ENCODE data around the gene ZFYVE9. TPM values are rescaled to one million over a fixed set of nuclear protein-coding genes. Genes with fewer than 3 reads are reported as not detected.

Gene ZFYVE9
- total and polyA plus RNA-seq, 3 donors from 2014 or later, result 31.5 to 51.3 (median 32.5) TPM

- no peaks in the 10 kb centered on the region for H3K9me3 ChIP-seq
- no peaks in the 10 kb centered on the region for H3K36me3 ChIP-seq (ENCODE audit: low read depth, missing control alignments)
- WGBS, 2 donors, result 91 to 94% methylated on average over 2 of the region's 2 CpGs
- no peaks in the 10 kb centered on the region for H3K27me3 ChIP-seq
- intact Hi-C loops (cut with DNase I; ENCODE audit: low total_unique reads), result no loop called here
- no peaks in the 10 kb centered on the region for H3K4me1 ChIP-seq
- TF ChIP-seq, protein P1, sequence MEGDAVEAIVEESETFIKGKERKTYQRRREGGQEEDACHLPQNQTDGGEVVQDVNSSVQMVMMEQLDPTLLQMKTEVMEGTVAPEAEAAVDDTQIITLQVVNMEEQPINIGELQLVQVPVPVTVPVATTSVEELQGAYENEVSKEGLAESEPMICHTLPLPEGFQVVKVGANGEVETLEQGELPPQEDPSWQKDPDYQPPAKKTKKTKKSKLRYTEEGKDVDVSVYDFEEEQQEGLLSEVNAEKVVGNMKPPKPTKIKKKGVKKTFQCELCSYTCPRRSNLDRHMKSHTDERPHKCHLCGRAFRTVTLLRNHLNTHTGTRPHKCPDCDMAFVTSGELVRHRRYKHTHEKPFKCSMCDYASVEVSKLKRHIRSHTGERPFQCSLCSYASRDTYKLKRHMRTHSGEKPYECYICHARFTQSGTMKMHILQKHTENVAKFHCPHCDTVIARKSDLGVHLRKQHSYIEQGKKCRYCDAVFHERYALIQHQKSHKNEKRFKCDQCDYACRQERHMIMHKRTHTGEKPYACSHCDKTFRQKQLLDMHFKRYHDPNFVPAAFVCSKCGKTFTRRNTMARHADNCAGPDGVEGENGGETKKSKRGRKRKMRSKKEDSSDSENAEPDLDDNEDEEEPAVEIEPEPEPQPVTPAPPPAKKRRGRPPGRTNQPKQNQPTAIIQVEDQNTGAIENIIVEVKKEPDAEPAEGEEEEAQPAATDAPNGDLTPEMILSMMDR (IDR thresholded peaks at IDR 0.05), result no peak
- no peak for TF ChIP-seq POLR2A (IDR thresholded peaks at IDR 0.05)
- no peak overlapping the region for H3K4me3 ChIP-seq
- no peak for DNase-seq
- no peak overlapping the region for H3K27ac ChIP-seq
Observed at GRCh38 chr1:52209429-52209828, 67.5 kb downstream of the ZFYVE9 start.

DNA sequence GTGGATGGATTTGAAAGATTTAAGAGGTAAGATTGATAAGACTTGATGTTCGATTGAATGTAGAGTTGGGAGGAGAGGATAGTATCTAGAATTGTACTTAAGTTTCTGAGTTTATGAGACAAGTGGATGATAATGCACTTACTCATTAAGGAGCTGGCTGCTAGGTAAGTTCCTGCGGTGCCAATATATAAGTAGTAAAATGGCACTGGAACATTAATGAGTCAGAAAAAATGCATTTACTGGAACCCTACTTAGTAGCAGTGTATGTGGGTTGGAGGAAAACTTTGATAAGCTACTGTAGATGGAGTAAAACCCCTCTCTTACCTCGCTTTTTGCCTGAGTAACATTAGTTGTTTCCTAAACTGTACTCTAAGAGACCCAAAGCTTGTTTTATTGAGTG, 68.2 kb downstream of the ZFYVE9 start:
- Histone ChIP-seq H3K27me3 (no peaks in the 10 kb centered on the region), H3K4me1 (no peaks in the 10 kb centered on the region), H3K9me3 (no peaks in the 10 kb centered on the region), H3K27ac (no peak overlapping the region), H3K4me3 (no peak overlapping the region), H3K36me3 (ENCODE audit: low read depth, missing control alignments) (no peaks in the 10 kb centered on the region)
- no peak for DNase-seq
- intact Hi-C loops (cut with DNase I; ENCODE audit: low total_unique reads), result no loop called here
- no peak for TF ChIP-seq POLR2A (IDR thresholded peaks at IDR 0.05)
- TF ChIP-seq, protein P1 (IDR thresholded peaks at IDR 0.05), result no peak
- 87 to 90% methylated on average over 3 of the region's 3 CpGs for whole genome bisulfite sequencing, 2 donors

GRCh38 chr1:52216907-52217458, 75.1 kb downstream of the ZFYVE9 start:
- H3K36me3 ChIP-seq (ENCODE audit: low read depth, missing control alignments), result no peaks in the 10 kb centered on the region
- DNase-seq, result no peak
- no peaks in the 10 kb centered on the region for H3K27me3 ChIP-seq
- WGBS, 2 donors, result 94 to 96% methylated on average over 5 of the region's 5 CpGs
- H3K4me3 ChIP-seq, result no peak overlapping the region
- H3K27ac ChIP-seq, result no peak overlapping the region
- no peaks in the 10 kb centered on the region for H3K9me3 ChIP-seq
- intact Hi-C loops (cut with DNase I; ENCODE audit: low total_unique reads), result no loop called here
- TF ChIP-seq, protein P1 (IDR thresholded peaks at IDR 0.05), result no peak
- no peak for TF ChIP-seq POLR2A (IDR thresholded peaks at IDR 0.05)
- no peaks in the 10 kb centered on the region for H3K4me1 ChIP-seq

DNA sequence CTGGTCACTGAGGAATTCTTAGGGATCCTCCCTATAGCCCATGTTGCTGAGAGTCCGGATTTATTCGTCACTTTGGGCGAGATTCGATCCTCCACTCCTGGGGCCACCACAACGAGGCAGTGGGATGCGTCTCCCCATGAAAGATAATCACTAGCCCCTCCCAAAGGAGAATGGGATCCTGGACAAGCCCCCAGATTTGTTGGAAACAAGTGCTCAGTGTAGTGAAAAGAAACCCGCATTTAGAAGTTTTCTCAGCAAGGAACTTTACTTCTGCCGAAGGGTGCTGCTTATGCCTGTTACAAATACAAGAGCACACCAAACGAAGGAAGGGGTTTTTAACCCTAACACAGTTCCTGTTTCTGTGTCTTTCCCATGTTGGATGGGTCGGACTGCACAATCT, 83.3 kb downstream of the ZFYVE9 start:
- H3K27me3 ChIP-seq, result no peaks in the 10 kb centered on the region
- H3K4me1 ChIP-seq, result no peaks in the 10 kb centered on the region
- TF ChIP-seq POLR2A (IDR thresholded peaks at IDR 0.05), result no peak
- TF ChIP-seq, protein P1 (IDR thresholded peaks at IDR 0.05), result no peak
- WGBS, 2 donors, result 93 to 96% methylated on average over 10 of the region's 10 CpGs
- intact Hi-C loops (cut with DNase I; ENCODE audit: low total_unique reads), result no loop called here
- H3K27ac ChIP-seq, result no peak overlapping the region
- no peak for DNase-seq
- no peak overlapping the region for H3K4me3 ChIP-seq
- no peaks in the 10 kb centered on the region for H3K36me3 ChIP-seq (ENCODE audit: low read depth, missing control alignments)
- no peaks in the 10 kb centered on the region for H3K9me3 ChIP-seq

GRCh38 chr1:52229494-52229893, 87.6 kb downstream of the ZFYVE9 start:
- Histone ChIP-seq H3K27me3 (no peaks in the 10 kb centered on the region), H3K27ac (no peak overlapping the region), H3K9me3 (no peaks in the 10 kb centered on the region), H3K4me1 (no peaks in the 10 kb centered on the region), H3K36me3 (ENCODE audit: low read depth, missing control alignments) (no peaks in the 10 kb centered on the region), H3K4me3 (no peak overlapping the region)
- intact Hi-C loops (cut with DNase I; ENCODE audit: low total_unique reads), result no loop called here
- no peak for DNase-seq
- no peak for TF ChIP-seq POLR2A (IDR thresholded peaks at IDR 0.05)
- TF ChIP-seq, protein P1 (IDR thresholded peaks at IDR 0.05), result no peak
- 95 to 99% methylated on average over 3 of the region's 3 CpGs for WGBS, 2 donors

Measured in testis (tissue), 3 donors.